GM21786 (cell line): ENCODE data around the gene WBP1.
"Not testable (repeated sequence)": the region's sequence is repeated elsewhere in the genome, so short reads cannot be mapped to it uniquely, and the experiment has no call there.

Experiments used
- ATAC-seq: cut with Tn5 transposase; IDR thresholded peaks from one replicate; pipeline ENCODE4 v1.9.1; 2021; ENCODE audit not compliant: unreplicated experiment

WBP1 gene

DNA sequence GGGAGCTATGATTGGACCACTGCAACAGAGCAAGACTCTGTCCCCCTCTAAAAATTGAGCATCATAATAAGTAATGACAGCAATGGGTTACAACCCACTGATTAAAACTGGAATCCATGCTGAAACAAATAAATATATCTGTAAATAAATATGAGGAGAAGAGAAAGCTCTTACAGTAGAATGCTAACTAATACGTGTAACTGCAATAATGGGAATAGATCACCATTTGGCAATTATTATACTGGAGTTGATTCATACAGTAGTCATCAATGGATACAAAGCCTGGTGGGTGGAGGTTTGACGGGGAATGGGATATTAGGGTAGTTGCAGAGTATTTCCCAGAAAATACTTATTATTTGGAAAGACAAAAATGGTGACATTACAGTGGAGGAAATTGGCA lies 9.5 kb upstream of the WBP1 start:
- no peak for ATAC-seq

GRCh38 chr2:74450570-74451190 lies 7.6 kb upstream of the WBP1 start:
- ATAC-seq = no peak

GRCh38 chr2:74454654-74455511 lies 3.4 kb upstream of the WBP1 start, which contains the start of gene INO80B:
INO80B (plus strand) TSS chr2:74455087; CDS start chr2:74455117, 30 bp downstream.
- ATAC-seq = peak; percentile 33

DNA sequence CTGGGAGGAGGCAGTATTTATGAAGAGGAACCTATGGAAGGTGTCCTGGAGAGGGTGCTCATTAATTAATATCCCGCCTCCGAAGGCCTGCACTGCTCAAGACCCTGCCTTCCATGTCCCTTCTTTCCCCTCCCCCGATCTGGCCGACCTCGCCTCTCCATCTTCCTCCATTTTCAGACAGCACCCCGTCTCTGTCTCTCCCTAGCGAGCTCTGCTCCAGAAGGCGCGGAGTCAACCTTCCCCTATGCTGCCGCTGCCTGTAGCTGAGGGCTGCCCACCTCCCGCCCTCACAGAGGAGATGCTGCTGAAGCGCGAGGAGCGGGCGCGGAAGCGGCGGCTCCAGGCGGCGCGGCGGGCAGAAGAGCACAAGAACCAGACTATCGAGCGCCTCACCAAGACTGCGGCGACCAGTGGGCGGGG lies 1.1 kb upstream of the WBP1 start:
- ATAC-seq = no peak

DNA sequence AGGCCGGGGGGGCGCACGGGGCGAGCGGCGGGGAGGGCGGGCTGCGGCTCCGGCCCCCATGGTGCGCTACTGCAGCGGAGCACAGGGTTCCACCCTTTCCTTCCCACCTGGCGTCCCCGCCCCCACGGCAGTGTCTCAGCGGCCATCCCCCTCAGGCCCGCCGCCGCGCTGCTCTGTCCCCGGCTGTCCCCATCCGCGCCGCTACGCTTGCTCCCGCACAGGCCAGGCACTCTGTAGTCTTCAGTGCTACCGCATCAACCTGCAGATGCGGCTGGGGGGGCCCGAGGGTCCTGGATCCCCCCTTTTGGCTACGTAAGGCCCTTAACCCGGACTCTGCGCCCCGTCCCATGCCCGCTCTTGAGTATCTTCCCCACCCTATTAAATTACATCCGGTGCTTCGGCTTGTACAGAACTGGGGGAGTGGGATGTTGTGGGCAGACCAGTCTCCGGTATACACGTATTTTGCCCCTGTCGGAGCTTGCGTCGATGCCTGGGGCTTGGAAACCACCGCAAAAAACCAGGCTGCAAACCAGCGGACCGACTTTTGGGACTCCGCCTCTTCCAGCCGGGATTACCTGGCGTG lies 598 bp upstream of the WBP1 start:
- ATAC-seq = peak; percentile 29

DNA sequence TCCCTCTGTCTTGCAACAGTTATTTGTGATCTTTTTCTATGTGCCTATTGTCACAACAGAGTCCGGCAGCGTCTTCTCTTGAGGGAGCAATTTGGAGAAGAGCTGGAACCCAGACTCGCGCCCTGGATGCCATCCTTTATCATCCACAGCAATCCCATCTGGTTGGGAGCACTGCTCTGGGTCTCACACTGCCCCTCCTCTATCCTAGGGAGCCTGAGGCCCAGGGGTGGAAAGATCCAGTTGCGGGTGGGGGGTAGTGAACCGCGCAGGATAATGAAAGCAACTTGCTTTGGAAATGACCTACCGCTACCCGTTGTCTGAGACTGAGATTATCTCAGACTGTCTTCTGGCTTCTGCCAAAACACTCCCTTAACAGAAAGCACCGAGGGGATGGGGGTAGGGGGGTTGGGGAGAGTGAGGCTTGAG lies 713 bp downstream of the WBP1 start:
- no peak for ATAC-seq

DNA sequence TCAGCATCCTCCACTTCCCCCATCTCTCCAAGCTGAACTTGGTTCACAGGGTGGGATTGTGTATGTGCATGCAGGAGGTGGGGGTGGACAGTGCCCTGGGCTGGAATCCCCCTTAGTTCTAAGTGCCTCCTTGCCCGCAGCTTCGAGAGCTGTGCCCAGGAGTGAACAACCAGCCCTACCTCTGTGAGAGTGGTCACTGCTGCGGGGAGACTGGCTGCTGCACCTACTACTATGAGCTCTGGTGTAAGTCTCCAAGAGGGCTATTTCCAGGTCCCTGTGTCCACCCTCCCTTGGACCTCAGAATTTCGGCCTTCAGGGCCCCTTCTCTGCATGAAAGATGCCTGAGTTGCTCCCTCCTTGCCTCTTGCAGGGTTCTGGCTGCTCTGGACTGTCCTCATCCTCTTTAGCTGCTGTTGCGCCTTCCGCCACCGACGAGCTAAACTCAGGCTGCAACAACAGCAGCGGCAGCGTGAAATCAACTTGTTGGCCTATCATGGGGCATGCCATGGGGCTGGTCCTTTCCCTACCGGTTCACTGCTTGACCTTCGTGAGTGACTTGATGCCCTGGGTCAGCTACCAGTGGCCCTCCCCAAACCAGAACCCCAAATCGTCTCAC lies 1.4 kb downstream of the WBP1 start:
- not testable (repeated sequence) for ATAC-seq

DNA sequence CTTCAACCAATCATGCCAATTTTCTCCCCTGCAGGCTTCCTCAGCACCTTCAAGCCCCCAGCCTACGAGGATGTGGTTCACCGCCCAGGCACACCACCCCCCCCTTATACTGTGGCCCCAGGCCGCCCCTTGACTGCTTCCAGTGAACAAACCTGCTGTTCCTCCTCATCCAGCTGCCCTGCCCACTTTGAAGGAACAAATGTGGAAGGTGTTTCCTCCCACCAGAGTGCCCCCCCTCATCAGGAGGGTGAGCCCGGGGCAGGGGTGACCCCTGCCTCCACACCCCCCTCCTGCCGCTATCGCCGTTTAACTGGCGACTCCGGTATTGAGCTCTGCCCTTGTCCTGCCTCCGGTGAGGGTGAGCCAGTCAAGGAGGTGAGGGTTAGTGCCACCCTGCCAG lies 1.9 kb downstream of the WBP1 start:
- ATAC-seq = not testable (repeated sequence)

GRCh38 chr2:74461187-74462053 lies 3.2 kb downstream of the WBP1 start:
- no peak for ATAC-seq

GRCh38 chr2:74462054-74462785 lies 4.0 kb downstream of the WBP1 start:
- ATAC-seq = no peak

DNA sequence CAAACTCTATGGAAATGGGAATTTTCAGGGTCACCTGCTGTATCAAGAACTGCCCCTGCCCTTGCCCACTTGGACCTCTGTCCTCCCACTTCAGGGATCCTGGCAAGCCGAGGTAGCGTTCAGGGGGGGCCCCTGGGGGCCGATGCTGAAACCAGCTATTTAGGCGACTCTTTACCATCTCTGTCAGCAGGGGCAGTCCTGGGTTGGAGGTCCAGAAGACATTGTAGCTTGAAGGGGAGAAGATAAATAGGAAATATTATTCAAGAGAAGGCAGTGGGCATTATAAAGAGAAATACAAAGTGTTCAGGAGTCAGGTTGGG lies 4.5 kb downstream of the WBP1 start:
- no peak for ATAC-seq

GRCh38 chr2:74464406-74464805 lies 6.2 kb downstream of the WBP1 start:
- no peak for ATAC-seq

GRCh38 chr2:74470742-74471141 lies 12.5 kb downstream of the WBP1 start:
- not testable (repeated sequence) for ATAC-seq

GRCh38 chr2:74471332-74472065 lies 13.3 kb downstream of the WBP1 start:
- ATAC-seq = no peak

GRCh38 chr2:74472086-74472944 lies 14.1 kb downstream of the WBP1 start, which contains the start of gene MRPL53:
MRPL53 (minus strand) TSS chr2:74472680; CDS start chr2:74472660, 20 bp downstream.
- ATAC-seq = peak; percentile 94

DNA sequence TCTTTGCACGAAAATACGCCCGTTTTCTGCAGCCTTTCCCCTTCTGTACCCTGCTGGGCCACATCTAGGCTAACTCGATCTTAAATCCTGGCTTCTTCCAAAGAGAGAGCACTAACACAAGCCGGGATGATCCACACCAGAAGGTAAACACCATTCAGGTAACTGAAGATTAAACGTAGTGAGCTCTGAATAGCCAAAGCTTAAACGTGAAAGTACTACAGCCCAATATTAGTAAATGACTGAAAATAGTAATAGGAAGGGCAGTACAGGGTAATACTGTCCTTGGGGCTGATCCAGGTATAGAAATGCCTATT lies 14.7 kb downstream of the WBP1 start:
- ATAC-seq = no peak

GRCh38 chr2:74474481-74474880 lies 16.2 kb downstream of the WBP1 start:
- no peak for ATAC-seq

GRCh38 chr2:74474899-74475298 lies 16.7 kb downstream of the WBP1 start:
- no peak for ATAC-seq
